Neural progenitor cell (in vitro differentiated cells): ENCODE measurements around the gene NOD1.

Source experiments
- EZH2 ChIP-seq: fragments of 200-600 bp; sonication (generic); IDR thresholded peaks from 2 replicates; pipeline ENCODE4 v1.6.1; 2017; ENCODE audit warnings: antibody characterized with exemption, mild to moderate bottlenecking, moderate library complexity
- EZH2phosphoT487 ChIP-seq: fragments of 200-600 bp; sonication (generic); IDR thresholded peaks from 2 replicates; pipeline ENCODE4 v1.6.1; 2017; ENCODE audit warnings: antibody characterized with exemption
- TF ChIP-seq, protein P1 (sequence below): fragments of 200-600 bp; sonication (generic); IDR thresholded peaks from 2 replicates; pipeline ENCODE4 v1.5.1; 2017; ENCODE audit warnings: antibody characterized with exemption, mild to moderate bottlenecking

GRCh38 chr7:30524545-30524944 is 46.0 kb upstream of the NOD1 start:
- no peak for TF ChIP-seq EZH2
- TF ChIP-seq, protein P1, sequence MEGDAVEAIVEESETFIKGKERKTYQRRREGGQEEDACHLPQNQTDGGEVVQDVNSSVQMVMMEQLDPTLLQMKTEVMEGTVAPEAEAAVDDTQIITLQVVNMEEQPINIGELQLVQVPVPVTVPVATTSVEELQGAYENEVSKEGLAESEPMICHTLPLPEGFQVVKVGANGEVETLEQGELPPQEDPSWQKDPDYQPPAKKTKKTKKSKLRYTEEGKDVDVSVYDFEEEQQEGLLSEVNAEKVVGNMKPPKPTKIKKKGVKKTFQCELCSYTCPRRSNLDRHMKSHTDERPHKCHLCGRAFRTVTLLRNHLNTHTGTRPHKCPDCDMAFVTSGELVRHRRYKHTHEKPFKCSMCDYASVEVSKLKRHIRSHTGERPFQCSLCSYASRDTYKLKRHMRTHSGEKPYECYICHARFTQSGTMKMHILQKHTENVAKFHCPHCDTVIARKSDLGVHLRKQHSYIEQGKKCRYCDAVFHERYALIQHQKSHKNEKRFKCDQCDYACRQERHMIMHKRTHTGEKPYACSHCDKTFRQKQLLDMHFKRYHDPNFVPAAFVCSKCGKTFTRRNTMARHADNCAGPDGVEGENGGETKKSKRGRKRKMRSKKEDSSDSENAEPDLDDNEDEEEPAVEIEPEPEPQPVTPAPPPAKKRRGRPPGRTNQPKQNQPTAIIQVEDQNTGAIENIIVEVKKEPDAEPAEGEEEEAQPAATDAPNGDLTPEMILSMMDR: no peak
- no peak for TF ChIP-seq EZH2phosphoT487
